ENCODE data around the gene NOG.

The NOG gene

GRCh38 chr17:56639517-56639916, 46.0 kb downstream of the NOG start:
- no peak for DNase-seq

- no peak for DNase-seq
Measured at GRCh38 chr17:56640116-56640515, 46.6 kb downstream of the NOG start.

GRCh38 chr17:56641373-56641772, 47.9 kb downstream of the NOG start:
- DNase-seq = no peak

- no peak for DNase-seq
Measured at GRCh38 chr17:56641894-56642293, 48.4 kb downstream of the NOG start.

GRCh38 chr17:56642424-56642823, 48.9 kb downstream of the NOG start:
- DNase-seq = no peak

Measured in effector CD4-positive, alpha-beta T cell (primary cell).